HepG2 (cell line): ENCODE measurements around the gene IQSEC1. TPM values are rescaled to one million over a fixed set of nuclear protein-coding genes. Genes with fewer than 3 reads are reported as not detected.
A peak's percentile ranks its signal among the peaks of the same experiment; 100 is the strongest.

Source experiments
- ATAC-seq: fragments of 200-7000 bp; cut with Tn5 transposase; 3 replicates; pipeline ENCODE4 v1.9.1; 2020; ENCODE audit warnings: mild to moderate bottlenecking, moderate library complexity
- BruUV-seq: library from RNA; stranded (reverse); fragments of 400-500 nt; replicated peaks from 2 replicates; lab custom pipeline; 2021; lab: Mats Ljungman, UMichigan
- CTCF ChIA-PET: fragments of 300-600 bp; formaldehyde crosslinking; extraction: SDS; loops from one replicate; lab custom pipeline; 2021; ENCODE audit warnings: low total read pairs, inconsistent platforms, low intra/inter-chr PET ratio; lab: Yijun Ruan, JAX
- POLR2A ChIA-PET: fragments of 350-600 bp; sonication (Branson Sonifier 250); formaldehyde crosslinking; loops from one replicate; lab custom pipeline; 2020; ENCODE audit warnings: antibody characterized with exemption, inconsistent platforms; lab: Yijun Ruan, JAX
- DNase-seq: peaks from one replicate; pipeline ENCODE4 v3.0.0-alpha.2; 2015; ENCODE audit warnings: low spot score
- FAIRE-seq: peaks from 3 replicates; lab custom pipeline; 2011; peaks lifted over from hg19 to GRCh38; lab: Jason Lieb, UNC
- H2AFZ ChIP-seq: one replicate; pipeline ENCODE4 v1.6.1; 2011; ENCODE audit warnings: low read length, inconsistent platforms
- H3K27ac ChIP-seq: fragments of 300-600 bp; 3 replicates; pipeline ENCODE4 v1.8.0; 2011; ENCODE audit warnings: mixed run types, mild to moderate bottlenecking, mixed read lengths, low read length, inconsistent platforms; ENCODE audit not compliant: insufficient read depth; ENCODE audit errors: extremely low read length
- H3K27me3 ChIP-seq, 2 experiments: fragments of 200-600 bp in 1 of 2; 2 replicates in 1 of 2; 3 replicates in 1 of 2; pipeline versions ENCODE4 v1.6.0 to v1.8.0; 2011; ENCODE audit warnings: low read length in 2 of 2, mild to moderate bottlenecking in 2 of 2, moderate library complexity in 2 of 2, inconsistent platforms in 1 of 2; ENCODE audit not compliant: insufficient read depth in 2 of 2, control insufficient read depth in 1 of 2
- H3K36me3 ChIP-seq, 2 experiments: fragments of 200-600 bp in 1 of 2; replicated peaks in 1 of 2; 2 replicates in 1 of 2; 3 replicates in 1 of 2; pipeline versions ENCODE4 v1.5.1 to v1.8.0; 2011; ENCODE audit warnings: low read length in 2 of 2, inconsistent platforms in 1 of 2; ENCODE audit not compliant: insufficient read depth in 2 of 2, control insufficient read depth in 1 of 2
- H3K4me1 ChIP-seq: 2 replicates; pipeline ENCODE4 v1.5.1; 2012; ENCODE audit warnings: low read length, inconsistent platforms; ENCODE audit not compliant: insufficient read depth
- H3K4me2 ChIP-seq: 2 replicates; pipeline ENCODE4 v1.6.0; 2011; ENCODE audit warnings: low read depth, low read length, inconsistent platforms
- H3K4me3 ChIP-seq, 3 experiments: fragments of 200-600 bp in 1 of 3; sonication (generic), shearing (Covaris generic) in 1 of 3; replicated peaks in 1 of 3; 2 replicates each; pipeline ENCODE4 v1.5.1; 2011 to 2016; ENCODE audit warnings: low read length in 3 of 3, inconsistent platforms in 2 of 3, low read depth in 2 of 3, mild to moderate bottlenecking in 2 of 3, control low read depth in 1 of 3, mixed read lengths in 1 of 3; ENCODE audit not compliant: insufficient read depth in 1 of 3
- H3K79me2 ChIP-seq: one replicate; pipeline ENCODE4 v1.6.1; 2011; ENCODE audit warnings: low read length, inconsistent platforms; ENCODE audit not compliant: insufficient read depth
- H3K9ac ChIP-seq: 2 replicates; pipeline ENCODE4 v1.6.0; 2011; ENCODE audit warnings: mild to moderate bottlenecking, low read depth, low read length, inconsistent platforms; ENCODE audit not compliant: insufficient read depth
- H3K9me3 ChIP-seq: 2 replicates; pipeline ENCODE4 v1.5.1; 2012; ENCODE audit warnings: mild to moderate bottlenecking, low read length
- H4K20me1 ChIP-seq: 2 replicates; pipeline ENCODE4 v1.6.0; 2011; ENCODE audit warnings: inconsistent platforms, mild to moderate bottlenecking, low read length, moderate library complexity; ENCODE audit not compliant: insufficient read depth
- CTCF ChIP-seq: sonication (generic); formaldehyde crosslinking; IDR thresholded peaks from 2 replicates; pipeline ENCODE4 v1.5.0; 2020; ENCODE audit warnings: mild to moderate bottlenecking, missing genetic modification reagents, moderate library complexity
- MED13 ChIP-seq: sonication (generic); formaldehyde crosslinking; IDR thresholded peaks from 2 replicates; pipeline ENCODE4 v1.5.0; 2020; ENCODE audit warnings: missing genetic modification reagents
- PAF1 ChIP-seq: IDR thresholded peaks from 2 replicates; pipeline ENCODE4 v1.6.1; 2016; ENCODE audit warnings: missing genetic modification reagents, missing compliant biosample characterization
- RBM22 ChIP-seq: fragments of 200-400 bp; formaldehyde crosslinking; optimal IDR thresholded peaks from 2 replicates; pipeline ENCODE3; 2017; ENCODE audit warnings: mild to moderate bottlenecking, low read length, moderate library complexity
- STAG1 ChIP-seq: sonication (generic); formaldehyde crosslinking; IDR thresholded peaks from 2 replicates; pipeline ENCODE4 v1.4.0; 2020; ENCODE audit warnings: missing genetic modification reagents
- ZBTB20 ChIP-seq: sonication (generic); formaldehyde crosslinking; IDR thresholded peaks from 2 replicates; pipeline ENCODE4 v1.8.1; 2023; ENCODE audit warnings: missing genetic modification reagents, low read depth, mild to moderate bottlenecking, borderline replicate concordance
- ZNF205 ChIP-seq: IDR thresholded peaks from 2 replicates; pipeline ENCODE4 v1.6.1; 2018; ENCODE audit warnings: missing biosample characterization, missing genetic modification reagents
- WGBS: methylation state at CpG from one replicate; pipeline ENCODE4 v1.1.6; 2017; ENCODE audit warnings: low lambda C conversion rate; 5-methylcytosine and 5-hydroxymethylcytosine counted together
- in situ Hi-C: cut with HindIII; loops from 2 replicates; pipeline ENCODE4 v1.10.0; 2017; ENCODE audit warnings: low pct_unique_long_range_greater_than_20kb; ENCODE audit not compliant: extremely low pct_ligation_motif_present
- intact Hi-C: fragments of 100-400 bp; cut with micrococcal nuclease; formaldehyde crosslinking; loops from one replicate; pipeline ENCODE4 v1.10.0; 2022; ENCODE audit not compliant: unreplicated experiment
- polyA plus RNA-seq, 8 experiments: library from polyadenylated mRNA; depleted of rRNA in 3 of 8; stranded (reverse) in 7 of 8; unstranded in 1 of 8; fragments of >200 nt; fragmentation: Illumina TruSeq in 4 of 8; extraction: Trizol in 4 of 8; gene quantifications; 2 replicates each; pipeline versions ENCODE4 v1.2.1 to v1.2.3, GENCODE V29; 2011 to 2016; ENCODE audit warnings: low read depth in 4 of 8, missing spikeins in 1 of 8, mixed read lengths in 1 of 8; ENCODE audit not compliant: insufficient read depth in 1 of 8
- total RNA-seq, 5 experiments: library from RNA; depleted of rRNA; stranded (reverse); fragments of >200 nt; fragmentation: Illumina TruSeq; extraction: Trizol; gene quantifications; 2 replicates each; pipeline ENCODE4 v1.2.3, GENCODE V29; 2016; ENCODE audit warnings: low read depth in 1 of 5

The IQSEC1 gene
- total and polyA plus RNA-seq, 2 of the 13 experiments (the other 11 are each of a cell fraction or from before 2014, with no cell fraction given): 17.4 to 20.2 TPM

DNA sequence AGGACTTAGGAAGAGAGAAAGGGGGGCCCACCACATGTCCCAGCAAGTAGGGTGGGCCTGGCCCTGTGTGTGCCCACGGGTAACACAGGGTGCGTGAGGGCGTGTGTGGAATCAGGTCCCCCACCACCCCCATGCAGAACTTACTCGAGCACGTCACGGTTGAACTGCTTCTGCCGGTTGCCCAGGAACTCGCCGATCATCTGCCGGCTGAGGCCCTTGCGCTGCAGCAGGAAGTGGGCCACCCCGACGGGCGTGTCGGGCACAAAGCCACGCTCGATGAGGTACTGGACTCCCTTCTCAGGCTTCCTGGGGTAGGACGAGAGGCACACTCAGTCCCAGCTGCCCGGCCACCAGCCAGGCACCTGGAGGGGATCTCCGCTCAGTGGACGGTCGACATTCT, 148.8 kb downstream of the IQSEC1 start:
- WGBS: 97% methylated on average over 14 of the region's 22 CpGs
- POLR2A ChIA-PET: no interaction called here
- ATAC-seq (no peak), DNase-seq (no peak), FAIRE-seq (no peak)
- H3K4me2 ChIP-seq: no peak overlapping the region
- no peaks in the 10 kb centered on the region for H3K27me3 ChIP-seq
- no peak overlapping the region for H3K9ac ChIP-seq
- CTCF ChIA-PET: no interaction called here
- no peak overlapping the region for H3K4me3 ChIP-seq
- H3K79me2 ChIP-seq: no peaks in the 10 kb centered on the region
- peaks cover 55 to 89% of the 10 kb centered on the region in 2 experiments for H3K36me3 ChIP-seq
- BruUV-seq: no TSS peak
- intact Hi-C loops: no loop called here
- H2AFZ ChIP-seq: no peak overlapping the region
- no peaks in the 10 kb centered on the region for H3K9me3 ChIP-seq
- peaks cover 20% of the 10 kb centered on the region for H4K20me1 ChIP-seq
- H3K4me1 ChIP-seq: no peaks in the 10 kb centered on the region
- peak; percentile 35 for TF ChIP-seq RBM22
- no peak for TF ChIP-seq ZBTB20 (CRISPR knock-in tag)
- TF ChIP-seq, all 625 proteins: peak for 1
- in situ Hi-C loops: no loop called here
- no peak overlapping the region for H3K27ac ChIP-seq

- Histone ChIP-seq H3K4me1 (no peaks in the 10 kb centered on the region), H4K20me1 (peaks cover 13% of the 10 kb centered on the region; the same call in 1 of the 2 replicates), H3K4me3 (no peak overlapping the region), H3K79me2 (no peaks in the 10 kb centered on the region), H3K9ac (no peak overlapping the region), H3K27ac (no peak overlapping the region), H3K9me3 (no peaks in the 10 kb centered on the region), H3K27me3 (no peaks in the 10 kb centered on the region), H3K36me3 (peaks cover 56 to 88% of the 10 kb centered on the region in 2 experiments; a peak in 4 of 5 replicates), H2AFZ (no peak overlapping the region), H3K4me2 (no peak overlapping the region)
- WGBS: 96% methylated on average over 9 of the region's 11 CpGs
- TF ChIP-seq ZNF205 (CRISPR knock-in tag) (peak; percentile 75; the same call in 1 of the 2 replicates), PAF1 (no peak), CTCF (CRISPR knock-in tag) (peak; percentile 41), STAG1 (peak; percentile 24), MED13 (CRISPR knock-in tag) (no peak)
- DNase-seq: no peak
- no TSS peak for BruUV-seq
- no peak for ATAC-seq
- intact Hi-C loops (no loop called here), in situ Hi-C loops (no loop called here)
- ChIA-PET CTCF (no interaction called here), POLR2A (no interaction called here)
- no peak for FAIRE-seq
These were observed 150.3 kb downstream of the IQSEC1 start for GRCh38 chr3:12922881-12923431.
